GM12878 (cell line): ENCODE results near the gene TAS2R5. TPM values are rescaled to one million over a fixed set of nuclear protein-coding genes. Genes with fewer than 3 reads are reported as not detected.
"Not testable (repeated sequence)": the region's sequence is repeated elsewhere in the genome, so short reads cannot be mapped to it uniquely, and the experiment has no call there.

ENCODE experiments used
- ATAC-seq: fragments of 200-7000 bp; cut with Tn5 transposase; 3 replicates; pipeline ENCODE4 v1.9.1; 2020; ENCODE audit warnings: mild to moderate bottlenecking, moderate library complexity
- BruUV-seq: library from RNA; stranded (reverse); fragments of 400-500 nt; replicated peaks from 2 replicates; lab custom pipeline; 2021; lab: Mats Ljungman, UMichigan
- CTCF ChIA-PET: fragments of 300-600 bp; sonication (Branson Sonifier 250); formaldehyde crosslinking; extraction: SDS; loops from one replicate; lab custom pipeline; 2021; ENCODE audit warnings: inconsistent platforms; lab: Yijun Ruan, JAX
- POLR2A ChIA-PET: fragments of 350-600 bp; formaldehyde crosslinking; extraction: SDS; loops from one replicate; lab custom pipeline; 2021; ENCODE audit warnings: inconsistent platforms; lab: Charles Lee
- RAD21 ChIA-PET: fragments of 300-600 bp; sonication (Branson Sonifier 250); formaldehyde crosslinking; loops from one replicate; lab custom pipeline; 2023; ENCODE audit warnings: antibody characterized with exemption; ENCODE audit not compliant: unreplicated experiment; lab: Charles Lee
- SMC1A ChIA-PET: fragments of 300-600 bp; sonication (Branson Sonifier 250); formaldehyde crosslinking; loops from one replicate; lab custom pipeline; 2023; ENCODE audit not compliant: unreplicated experiment, uncharacterized antibody; lab: Charles Lee
- DNase-seq: peaks from one replicate; pipeline ENCODE4 v3.0.0-alpha.2; 2011; ENCODE audit warnings: low read depth, low spot score
- FAIRE-seq: peaks from 3 replicates; lab custom pipeline; 2011; peaks lifted over from hg19 to GRCh38; lab: Jason Lieb, UNC
- H2AFZ ChIP-seq: 2 replicates; pipeline ENCODE4 v1.6.0; 2011; ENCODE audit warnings: low read depth, low read length, control low read depth; ENCODE audit not compliant: control insufficient read depth
- H3K27ac ChIP-seq: 2 replicates; pipeline ENCODE4 v1.5.1; 2011; ENCODE audit warnings: control low read depth; ENCODE audit not compliant: control insufficient read depth, insufficient read depth
- H3K27me3 ChIP-seq, 2 experiments: replicated peaks in 1 of 2; 2 replicates each; pipeline versions ENCODE4 v1.6.0 to v1.6.1; 2011; ENCODE audit warnings: low read length in 1 of 2; ENCODE audit not compliant: control insufficient read depth in 2 of 2, insufficient read depth in 2 of 2
- H3K36me3 ChIP-seq, 2 experiments: 2 replicates each; pipeline ENCODE4 v1.5.1; 2011; ENCODE audit warnings: low read length in 1 of 2; ENCODE audit not compliant: control insufficient read depth in 2 of 2, insufficient read depth in 2 of 2
- H3K4me1 ChIP-seq: 2 replicates; pipeline ENCODE4 v1.6.1; 2011; ENCODE audit warnings: mild to moderate bottlenecking, low read length, moderate library complexity, mixed read lengths; ENCODE audit not compliant: control insufficient read depth, insufficient read depth
- H3K4me2 ChIP-seq: 2 replicates; pipeline ENCODE4 v1.6.0; 2011; ENCODE audit warnings: control low read depth; ENCODE audit not compliant: control insufficient read depth, insufficient read depth
- H3K4me3 ChIP-seq: fragments of 200-600 bp; sonication (generic); 2 replicates; pipeline ENCODE4 v1.5.1; 2016
- H3K79me2 ChIP-seq: 2 replicates; pipeline ENCODE4 v1.6.0; 2011; ENCODE audit warnings: low read length; ENCODE audit not compliant: control insufficient read depth, insufficient read depth
- H3K9ac ChIP-seq: 2 replicates; pipeline ENCODE4 v1.8.0; 2011; ENCODE audit warnings: low read length, control low read depth, mixed read lengths; ENCODE audit not compliant: control insufficient read depth, insufficient read depth
- H3K9me3 ChIP-seq: replicated peaks from 3 replicates; pipeline ENCODE4 v1.5.1; 2011; ENCODE audit warnings: mild to moderate bottlenecking, low read length; ENCODE audit not compliant: control insufficient read depth, insufficient read depth
- H4K20me1 ChIP-seq: 2 replicates; pipeline ENCODE4 v1.6.0; 2011; ENCODE audit not compliant: control insufficient read depth, insufficient read depth
- SMC3 ChIP-seq: IDR thresholded peaks from 2 replicates; pipeline ENCODE4 v1.6.1; 2011; ENCODE audit warnings: low read length, improper control_type of control experiment, borderline replicate concordance
- WGBS: methylation state at CpG from one replicate; pipeline ENCODE4 v1.1.6; 2016; ENCODE audit warnings: low lambda C conversion rate; ENCODE audit not compliant: insufficient replicate concordance, insufficient coverage; ENCODE audit errors: missing lambda C conversion rate; 5-methylcytosine and 5-hydroxymethylcytosine counted together
- in situ Hi-C: fragments of 300-500 bp; cut with MboI; formaldehyde crosslinking; loops from 9 replicates; pipeline ENCODE4 v1.14.3; 2018; ENCODE audit warnings: mixed read lengths
- intact Hi-C: fragments of 100-400 bp; cut with micrococcal nuclease; formaldehyde crosslinking; loops from one replicate; pipeline ENCODE4 v1.14.2; 2022; ENCODE audit not compliant: unreplicated experiment
- polyA plus RNA-seq, 11 experiments: library from polyadenylated mRNA; depleted of rRNA in 4 of 11; unstranded in 6 of 11; stranded (reverse) in 5 of 11; fragments of >200 nt; fragmentation: Nextera tagmentation in 4 of 11; fragmentation: Illumina TruSeq in 1 of 11; extraction: Ambion mirVana in 4 of 11; extraction: Trizol in 1 of 11; gene quantifications; 1 replicate in 1 of 11; 2 replicates in 10 of 11; pipeline versions ENCODE4 v1.2.1 to v1.2.3, GENCODE V29; 2011 to 2016; ENCODE audit warnings: inconsistent platforms in 2 of 11, missing spikeins in 2 of 11, low read depth in 1 of 11
- total RNA-seq, 4 experiments: library from RNA; depleted of rRNA in 3 of 4; stranded (reverse); fragments of >200 nt in 3 of 4; fragmentation: Illumina TruSeq in 1 of 4; extraction: Trizol in 1 of 4; gene quantifications; 2 replicates each; pipeline versions ENCODE4 v1.2.1 to v1.2.3, GENCODE V29; 2013 to 2021

Gene TAS2R5
- total and polyA plus RNA-seq, 10 of the 15 experiments (the other 5 are each of a cell fraction or from before 2014, with no cell fraction given) = 0.07 to 2.1 (median 0.44) TPM; not detected in 3

- BruUV-seq = no TSS peak
- RAD21 ChIA-PET = no interaction called here
- Histone ChIP-seq H4K20me1 (no peaks in the 10 kb centered on the region), H3K36me3 (no peaks in the 10 kb centered on the region), H3K79me2 (no peaks in the 10 kb centered on the region)
- CTCF ChIA-PET = no interaction called here
- no peak for TF ChIP-seq SMC3
- TF ChIP-seq, all 136 proteins: peak for 0
- H3K4me1 ChIP-seq = no peaks in the 10 kb centered on the region
- FAIRE-seq = no peak
- no peak overlapping the region for H2AFZ ChIP-seq
- SMC1A ChIA-PET = no interaction called here
- H3K27ac ChIP-seq = no peak overlapping the region
- in situ Hi-C loops = no loop called here
- H3K9ac ChIP-seq = no peak overlapping the region
- WGBS = 0% methylated on average over 1 of the region's 1 CpG
- POLR2A ChIA-PET = no interaction called here
- intact Hi-C loops = no loop called here
- ATAC-seq = no peak
- H3K4me2 ChIP-seq = no peak overlapping the region
- H3K9me3 ChIP-seq = no peaks in the 10 kb centered on the region
- no peak overlapping the region for H3K4me3 ChIP-seq
- H3K27me3 ChIP-seq = no peaks in the 10 kb centered on the region
- DNase-seq = no peak
Observed at GRCh38 chr7:141820067-141820466, 30.1 kb downstream of the TAS2R5 start.

- ATAC-seq, H3K4me2 ChIP-seq, H3K4me3 ChIP-seq, FAIRE-seq, H3K36me3 ChIP-seq, H3K4me1 ChIP-seq, H3K27me3 ChIP-seq, BruUV-seq, H3K79me2 ChIP-seq, H4K20me1 ChIP-seq, DNase-seq, in situ Hi-C loops, intact Hi-C loops, H2AFZ ChIP-seq, SMC1A ChIA-PET, H3K9ac ChIP-seq, RAD21 ChIA-PET, POLR2A ChIA-PET, H3K27ac ChIP-seq, H3K9me3 ChIP-seq: not testable (repeated sequence)
- CTCF ChIA-PET = interaction anchor here (0.9 kb wide), 1 partner anchor 537 kb away, joined by 3 read pairs; no protein-coding TSS in a partner anchor
Observed at GRCh38 chr7:141822432-141822831, 32.4 kb downstream of the TAS2R5 start.
